CD8-positive, alpha-beta memory T cell (primary cell): ENCODE data around the gene ZNF592. TPM values are rescaled to one million over a fixed set of nuclear protein-coding genes. Genes with fewer than 3 reads are reported as not detected.

Source experiments
- polyA plus RNA-seq: library from polyadenylated mRNA; unstranded; fragments of 300-500 nt; fragmentation: Illumina TruSeq; gene quantifications from one replicate; pipeline ENCODE4 v1.2.3, GENCODE V29; 2021
- total RNA-seq, 2 experiments: library from RNA; stranded (reverse); gene quantifications; one replicate each; pipeline ENCODE4 v1.2.3, GENCODE V29; 2021

Gene ZNF592
- total and polyA plus RNA-seq, 3 experiments from 2014 or later = 10.4 to 33.1 (median 31.2) TPM

Other genes starting within 250 kb of the ZNF592 start
- gene ZSCAN2, start 147.6 kb upstream of the ZNF592 start, total RNA-seq = 10 to 100 TPM; 13.5 to 14.3 TPM
- gene ZSCAN2, start 147.6 kb upstream of the ZNF592 start, polyA plus RNA-seq = 6.0 TPM
- gene WDR73, start 94.3 kb upstream of the ZNF592 start, total RNA-seq = 10 to 100 TPM; 26.7 to 27.7 TPM
- 14.8 TPM for gene WDR73, start 94.3 kb upstream of the ZNF592 start, polyA plus RNA-seq
- 1 to 10 TPM; 3.6 to 5.2 TPM for gene NMB, start 90.4 kb upstream of the ZNF592 start, total RNA-seq
- gene NMB, start 90.4 kb upstream of the ZNF592 start, polyA plus RNA-seq = 3.9 TPM
- 100 to 1,000 TPM; 132 to 133 TPM for gene SEC11A, start 32.5 kb upstream of the ZNF592 start, total RNA-seq
- 134 TPM for gene SEC11A, start 32.5 kb upstream of the ZNF592 start, polyA plus RNA-seq
- gene ALPK3, start 68.8 kb downstream of the ZNF592 start, total RNA-seq = under 1 TPM; 0.07 to 0.18 TPM
- gene ALPK3, start 68.8 kb downstream of the ZNF592 start, polyA plus RNA-seq = 0.03 TPM
- gene SLC28A1, start 136.1 kb downstream of the ZNF592 start, total RNA-seq = not detected
- gene SLC28A1, start 136.1 kb downstream of the ZNF592 start, polyA plus RNA-seq = not detected
- 10 to 100 TPM; 14.3 to 17.6 TPM for gene PDE8A, start 233.3 kb downstream of the ZNF592 start, total RNA-seq
- gene PDE8A, start 233.3 kb downstream of the ZNF592 start, polyA plus RNA-seq = 4.4 TPM